Activated T-helper 2 cell treated with anti-CD3 and anti-CD28 coated beads, Interferon-gamma antibody, Interleukin-2, Interleukin-4, amounts not matched to agents 10 μg/mL and 5 μg/mL and 100 μg/mL, durations not matched to agents 14 hours and 24 hours and 36 hours (primary cell): ENCODE results near the gene CEP85L. TPM values are rescaled to one million over a fixed set of nuclear protein-coding genes. Genes with fewer than 3 reads are reported as not detected.
A peak's percentile ranks its signal among the peaks of the same experiment; 100 is the strongest.

Experiments used
- DNase-seq: peaks from one replicate; pipeline ENCODE4 v3.0.0; 2021; ENCODE audit warnings: low spot score
- H3K27ac Mint-ChIP-seq: one replicate; pipeline ENCODE4 v1.8.0; 2021; ENCODE audit warnings: mixed read lengths
- H3K27me3 Mint-ChIP-seq: one replicate; pipeline ENCODE4 v1.8.0; 2021; ENCODE audit warnings: low read depth, mixed read lengths
- H3K36me3 Mint-ChIP-seq: one replicate; pipeline ENCODE4 v1.8.0; 2021; ENCODE audit warnings: low read depth, mixed read lengths
- H3K4me1 Mint-ChIP-seq: one replicate; pipeline ENCODE4 v1.8.0; 2021; ENCODE audit warnings: low read depth, mixed read lengths
- H3K4me3 Mint-ChIP-seq: one replicate; pipeline ENCODE4 v1.8.0; 2021; ENCODE audit warnings: low read depth, mild to moderate bottlenecking, moderate library complexity, mixed read lengths
- H3K9me3 Mint-ChIP-seq: one replicate; pipeline ENCODE4 v1.8.0; 2021; ENCODE audit warnings: mixed read lengths
- intact Hi-C: fragments of 100-400 bp; cut with micrococcal nuclease; formaldehyde crosslinking; loops from one replicate; pipeline ENCODE4 v1.15.1; 2023
- total RNA-seq: library from RNA; stranded (reverse); gene quantifications from 2 replicates; pipeline ENCODE4 v1.2.3, GENCODE V29; 2022

The CEP85L gene
- total RNA-seq, 1 donor from 2014 or later, result 34.2 TPM

- no peaks in the 10 kb centered on the region for H3K9me3 Mint-ChIP-seq
- intact Hi-C loops, result no loop called here
- H3K4me3 Mint-ChIP-seq, result peak overlapping the region; percentile 84
- peaks cover 37% of the 10 kb centered on the region for H3K4me1 Mint-ChIP-seq
- peaks cover 23% of the 10 kb centered on the region for H3K36me3 Mint-ChIP-seq
- H3K27ac Mint-ChIP-seq, result peak overlapping the region; percentile 89
- no peak for DNase-seq
- no peaks in the 10 kb centered on the region for H3K27me3 Mint-ChIP-seq
Observed at GRCh38 chr6:118652051-118652615, 742 bp upstream of the CEP85L start.

GRCh38 chr6:118650582-118651281 is 659 bp downstream of the CEP85L start:
- intact Hi-C loops, result loop anchor here (1.0 to 2.0 kb wide), 8 partner anchors 14 to 244 kb away; partner anchors contain the start of gene ASF1A
- DNase-seq, result peak; percentile 35
- peak overlapping the region; percentile 79 for H3K27ac Mint-ChIP-seq
- H3K27me3 Mint-ChIP-seq, result no peaks in the 10 kb centered on the region
- H3K4me3 Mint-ChIP-seq, result peak overlapping the region; percentile 84
- H3K36me3 Mint-ChIP-seq, result peaks cover 25% of the 10 kb centered on the region
- peaks cover 30% of the 10 kb centered on the region for H3K4me1 Mint-ChIP-seq
- no peaks in the 10 kb centered on the region for H3K9me3 Mint-ChIP-seq

GRCh38 chr6:118649918-118650581 is 1.3 kb downstream of the CEP85L start:
- intact Hi-C loops, result loop anchor here (2.0 kb wide), 3 partner anchors 13 to 127 kb away; no protein-coding TSS in a partner anchor
- peaks cover 20% of the 10 kb centered on the region for H3K36me3 Mint-ChIP-seq
- H3K27ac Mint-ChIP-seq, result peak overlapping the region; percentile 49
- H3K9me3 Mint-ChIP-seq, result no peaks in the 10 kb centered on the region
- DNase-seq, result no peak
- no peaks in the 10 kb centered on the region for H3K27me3 Mint-ChIP-seq
- peaks cover 30% of the 10 kb centered on the region for H3K4me1 Mint-ChIP-seq
- H3K4me3 Mint-ChIP-seq, result peak overlapping the region; percentile 84

GRCh38 chr6:118648866-118649554 is 2.4 kb downstream of the CEP85L start:
- Mint-ChIP-seq H3K4me3 (peak overlapping the region; percentile 84), H3K27me3 (no peaks in the 10 kb centered on the region), H3K27ac (no peak overlapping the region), H3K36me3 (peaks cover 27% of the 10 kb centered on the region), H3K4me1 (peaks cover 36% of the 10 kb centered on the region), H3K9me3 (no peaks in the 10 kb centered on the region)
- DNase-seq, result no peak
- intact Hi-C loops, result no loop called here

GRCh38 chr6:118646977-118647376 is 4.4 kb downstream of the CEP85L start:
- H3K4me3 Mint-ChIP-seq, result no peak overlapping the region
- no peaks in the 10 kb centered on the region for H3K9me3 Mint-ChIP-seq
- peaks cover 24% of the 10 kb centered on the region for H3K36me3 Mint-ChIP-seq
- intact Hi-C loops, result no loop called here
- no peak overlapping the region for H3K27ac Mint-ChIP-seq
- H3K27me3 Mint-ChIP-seq, result no peaks in the 10 kb centered on the region
- H3K4me1 Mint-ChIP-seq, result peaks cover 38% of the 10 kb centered on the region
- DNase-seq, result no peak

- intact Hi-C loops, result no loop called here
- Mint-ChIP-seq H3K9me3 (no peaks in the 10 kb centered on the region), H3K27me3 (no peaks in the 10 kb centered on the region), H3K4me1 (peaks cover 40% of the 10 kb centered on the region), H3K27ac (no peak overlapping the region), H3K4me3 (no peak overlapping the region), H3K36me3 (peaks cover 21% of the 10 kb centered on the region)
- no peak for DNase-seq
Observed at GRCh38 chr6:118645395-118645794, 6.0 kb downstream of the CEP85L start.

GRCh38 chr6:118644007-118644406 is 7.4 kb downstream of the CEP85L start:
- intact Hi-C loops, result no loop called here

GRCh38 chr6:118641042-118641441 is 10.3 kb downstream of the CEP85L start:
- H3K27me3 Mint-ChIP-seq, result no peaks in the 10 kb centered on the region
- no peaks in the 10 kb centered on the region for H3K9me3 Mint-ChIP-seq
- DNase-seq, result no peak

More at GRCh38 chr6:118644007-118644406, 7.4 kb downstream of the CEP85L start:
- no peaks in the 10 kb centered on the region for H3K27me3 Mint-ChIP-seq
- H3K27ac Mint-ChIP-seq, result no peak overlapping the region
- peaks cover 40% of the 10 kb centered on the region for H3K4me1 Mint-ChIP-seq
- H3K36me3 Mint-ChIP-seq, result peaks cover 19% of the 10 kb centered on the region
- no peak for DNase-seq
- no peaks in the 10 kb centered on the region for H3K9me3 Mint-ChIP-seq
- H3K4me3 Mint-ChIP-seq, result no peak overlapping the region

GRCh38 chr6:118639054-118639964 is 12.1 kb downstream of the CEP85L start:
- no peaks in the 10 kb centered on the region for H3K9me3 Mint-ChIP-seq
- H3K36me3 Mint-ChIP-seq, result peaks cover 22% of the 10 kb centered on the region
- H3K27ac Mint-ChIP-seq, result no peak overlapping the region
- intact Hi-C loops, result no loop called here
- peaks cover 38% of the 10 kb centered on the region for H3K4me1 Mint-ChIP-seq
- no peaks in the 10 kb centered on the region for H3K27me3 Mint-ChIP-seq
- no peak overlapping the region for H3K4me3 Mint-ChIP-seq
- no peak for DNase-seq

More at GRCh38 chr6:118641042-118641441, 10.3 kb downstream of the CEP85L start:
- Mint-ChIP-seq H3K4me3 (no peak overlapping the region), H3K4me1 (peaks cover 40% of the 10 kb centered on the region), H3K27ac (no peak overlapping the region), H3K36me3 (peaks cover 23% of the 10 kb centered on the region)
- intact Hi-C loops, result no loop called here

- peaks cover 21% of the 10 kb centered on the region for H3K36me3 Mint-ChIP-seq
- no peaks in the 10 kb centered on the region for H3K9me3 Mint-ChIP-seq
- no peaks in the 10 kb centered on the region for H3K27me3 Mint-ChIP-seq
- peaks cover 34% of the 10 kb centered on the region for H3K4me1 Mint-ChIP-seq
- H3K27ac Mint-ChIP-seq, result no peak overlapping the region
- intact Hi-C loops, result no loop called here
- H3K4me3 Mint-ChIP-seq, result no peak overlapping the region
- DNase-seq, result no peak
Observed at GRCh38 chr6:118638288-118638687, 13.1 kb downstream of the CEP85L start.

- no peaks in the 10 kb centered on the region for H3K27me3 Mint-ChIP-seq
- no peak overlapping the region for H3K4me3 Mint-ChIP-seq
- H3K9me3 Mint-ChIP-seq, result no peaks in the 10 kb centered on the region
- intact Hi-C loops, result loop anchor here (2.0 kb wide), 1 partner anchor 15 kb away; the partner anchor contains the start of gene CEP85L
- H3K36me3 Mint-ChIP-seq, result peaks cover 39% of the 10 kb centered on the region
- peaks cover 38% of the 10 kb centered on the region for H3K4me1 Mint-ChIP-seq
- H3K27ac Mint-ChIP-seq, result no peak overlapping the region
- no peak for DNase-seq
Observed at GRCh38 chr6:118635909-118636735, 15.3 kb downstream of the CEP85L start.
